GM18517 (cell line): Measurements from ENCODE around the gene DDX42.
"Not testable (repeated sequence)": the region's sequence is repeated elsewhere in the genome, so short reads cannot be mapped to it uniquely, and the experiment has no call there.

Experiments used
- ATAC-seq: cut with Tn5 transposase; IDR thresholded peaks from one replicate; pipeline ENCODE4 v1.9.1; 2021; ENCODE audit warnings: mild to moderate bottlenecking, moderate library complexity; ENCODE audit not compliant: unreplicated experiment

DDX42 gene

DNA sequence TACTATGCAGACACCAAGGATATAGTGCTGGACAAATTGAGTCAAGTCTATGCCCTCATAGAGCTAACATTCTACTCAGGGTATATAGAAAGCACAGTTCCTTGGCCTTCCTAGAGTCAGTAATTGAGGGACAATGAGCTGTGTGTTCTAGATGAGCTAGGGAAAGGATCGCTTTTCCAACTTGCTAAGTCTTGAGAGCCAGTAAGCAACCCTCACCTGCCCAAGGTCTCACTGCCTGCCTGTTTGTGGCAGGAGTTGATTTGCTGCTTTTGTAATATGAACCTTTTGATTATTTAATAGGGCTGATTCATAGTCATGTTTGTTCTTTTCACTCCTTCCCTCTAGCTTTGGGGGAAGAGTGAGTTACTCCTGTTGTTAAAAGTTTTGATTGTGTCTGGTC, 6.5 kb downstream of the DDX42 start:
- ATAC-seq: no peak

DNA sequence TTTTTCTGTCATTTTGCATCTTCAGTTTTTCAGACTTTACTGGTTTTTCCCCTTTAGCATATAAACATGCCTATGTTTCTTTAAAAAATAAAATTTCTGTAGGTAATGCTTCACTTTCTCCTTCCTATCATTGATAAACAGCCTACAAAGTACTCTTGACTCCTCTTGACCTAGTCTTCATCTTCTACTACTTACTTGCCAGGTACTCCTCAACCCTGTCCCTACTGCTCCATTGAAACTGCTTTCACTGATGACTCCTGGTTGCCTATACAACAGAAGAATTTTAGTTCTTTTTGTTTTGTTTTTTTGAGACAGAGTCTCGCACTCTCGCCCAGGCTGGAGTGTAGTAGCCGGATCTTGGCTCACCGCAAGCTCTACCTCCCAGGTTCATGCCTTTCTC, 7.0 kb downstream of the DDX42 start:
- ATAC-seq: no peak

DNA sequence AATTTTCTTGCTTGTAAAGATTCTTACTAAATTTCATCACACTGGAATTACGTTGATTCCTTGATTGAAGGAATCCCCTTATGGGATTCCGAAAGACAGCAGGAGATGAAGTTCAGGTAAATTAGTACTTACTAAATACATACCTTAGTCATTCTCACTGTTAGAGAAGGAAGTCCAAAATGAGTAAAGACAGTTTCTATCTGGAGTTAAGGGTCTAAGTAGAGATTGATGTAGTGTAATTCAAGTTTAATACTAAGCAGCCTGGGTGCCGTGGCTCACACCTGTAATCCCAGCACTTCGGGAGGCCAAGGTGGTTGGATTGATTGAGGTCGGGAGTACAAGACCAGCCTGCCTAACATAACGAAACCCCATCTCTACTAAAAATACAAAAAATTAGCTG, 9.6 kb downstream of the DDX42 start:
- ATAC-seq: no peak

DNA sequence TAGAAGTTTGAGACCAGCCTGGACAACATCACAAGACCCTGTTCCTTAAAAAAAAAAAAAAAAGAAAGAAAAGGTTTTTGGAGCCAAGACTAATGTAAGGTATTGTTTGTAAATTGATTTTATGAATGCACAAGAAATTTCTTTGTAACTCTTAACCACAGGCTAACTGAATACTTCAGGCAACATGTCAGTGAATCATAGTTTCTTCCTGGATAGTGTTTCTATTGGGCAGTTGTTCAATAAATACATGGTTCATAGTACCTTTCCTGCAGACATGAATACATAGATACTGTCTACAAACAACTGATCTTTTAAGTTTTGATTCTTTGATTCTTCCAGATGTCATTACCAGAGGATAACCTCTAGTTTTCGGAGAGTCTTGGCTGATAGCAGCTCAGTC, 11.6 kb downstream of the DDX42 start:
- ATAC-seq: no peak

DNA sequence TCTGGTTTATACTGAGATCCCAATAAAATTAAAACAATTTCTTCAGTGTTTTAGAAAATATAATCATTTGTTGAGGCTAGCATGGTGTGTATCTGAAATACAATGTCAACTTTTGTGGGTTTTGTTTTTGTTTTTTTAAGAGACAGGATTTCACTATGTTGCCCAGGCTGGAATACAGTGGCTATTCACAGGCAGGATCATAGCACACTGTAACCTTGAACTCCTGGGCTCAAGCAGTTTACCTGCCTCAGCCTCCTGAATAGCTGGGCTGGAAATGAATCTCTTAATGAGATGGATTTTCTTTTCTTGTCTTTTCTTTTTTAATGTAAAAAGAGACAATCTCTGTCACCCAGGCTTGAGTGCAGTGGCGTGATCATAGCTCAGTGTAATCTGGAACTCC, 12.1 kb downstream of the DDX42 start:
- ATAC-seq: no peak

DNA sequence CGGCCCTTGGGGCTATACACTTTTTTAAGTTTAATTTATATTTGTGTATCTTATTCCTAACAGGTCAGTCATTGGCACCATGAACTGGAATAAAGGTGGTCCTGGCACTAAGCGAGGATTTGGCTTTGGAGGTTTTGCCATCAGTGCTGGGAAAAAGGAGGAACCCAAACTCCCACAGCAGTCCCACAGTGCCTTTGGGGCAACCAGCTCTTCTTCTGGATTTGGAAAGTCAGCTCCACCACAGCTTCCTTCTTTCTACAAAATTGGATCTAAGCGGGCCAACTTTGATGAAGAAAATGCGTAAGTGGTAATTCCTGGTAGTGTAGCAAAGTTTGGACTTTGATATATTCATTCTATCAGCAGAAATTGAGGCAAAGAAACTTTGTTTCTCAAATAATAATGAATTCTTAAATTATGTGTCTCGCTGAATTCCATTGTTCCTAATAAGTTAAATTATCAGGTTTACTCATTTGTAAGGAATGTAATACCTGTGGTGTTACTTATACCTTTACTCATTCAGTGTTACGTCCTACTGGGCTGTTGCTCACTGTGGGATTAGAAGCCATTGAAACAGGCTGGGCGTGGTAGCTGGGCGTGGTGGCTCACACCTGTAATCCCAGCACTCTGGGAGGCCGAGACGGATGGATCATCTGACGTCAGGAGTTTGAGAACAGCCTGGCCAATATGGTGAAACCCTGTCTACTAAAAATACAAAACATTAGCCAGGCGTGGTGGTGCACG, 13.2 kb downstream of the DDX42 start:
- ATAC-seq: no peak

DNA sequence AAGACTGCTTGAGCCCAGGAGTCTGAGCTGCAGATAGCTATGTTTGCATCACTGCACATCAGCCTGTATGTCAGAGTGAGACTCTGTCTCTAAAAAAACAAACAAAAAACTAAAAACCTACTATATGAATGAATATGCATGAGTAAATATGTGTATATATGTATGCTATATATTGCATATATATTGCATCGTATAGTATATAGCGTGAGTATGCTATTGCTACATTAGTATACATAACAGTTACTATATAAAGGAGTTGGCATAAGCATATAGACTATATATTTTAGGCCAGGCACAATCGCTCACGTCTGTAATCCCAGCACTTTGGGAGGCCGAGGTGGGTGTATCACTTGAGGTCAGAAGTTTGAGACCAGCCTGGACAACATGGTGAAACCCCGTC, 16.1 kb downstream of the DDX42 start:
- no peak for ATAC-seq

DNA sequence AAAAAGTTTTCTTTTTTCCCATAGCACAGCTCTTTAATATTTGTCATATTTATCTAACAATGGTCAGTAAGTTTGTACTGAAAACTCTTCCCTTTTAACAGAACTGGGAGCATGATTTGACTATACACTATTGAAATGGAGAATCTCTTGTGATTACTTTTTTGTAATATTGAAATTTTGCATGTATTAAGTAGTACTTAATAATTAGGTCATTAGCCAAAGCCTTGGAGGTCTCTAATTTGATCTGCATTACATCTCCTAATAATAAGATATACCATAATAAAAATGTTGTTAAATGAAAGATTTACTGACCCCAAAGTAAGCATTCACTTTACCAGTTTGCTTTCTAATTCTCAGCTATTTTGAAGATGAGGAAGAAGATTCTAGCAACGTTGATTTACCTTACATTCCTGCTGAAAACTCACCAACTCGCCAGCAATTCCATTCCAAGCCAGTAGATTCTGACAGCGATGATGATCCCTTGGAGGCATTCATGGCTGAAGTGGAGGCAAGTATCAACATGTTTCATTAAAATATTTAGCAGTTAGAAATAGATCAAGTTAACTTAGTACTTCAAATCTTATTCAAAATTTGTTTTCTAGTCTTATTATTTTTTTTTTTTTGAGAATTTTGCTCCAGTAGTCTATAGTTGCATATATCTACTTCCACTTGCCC, 18.2 kb downstream of the DDX42 start:
- no peak for ATAC-seq

DNA sequence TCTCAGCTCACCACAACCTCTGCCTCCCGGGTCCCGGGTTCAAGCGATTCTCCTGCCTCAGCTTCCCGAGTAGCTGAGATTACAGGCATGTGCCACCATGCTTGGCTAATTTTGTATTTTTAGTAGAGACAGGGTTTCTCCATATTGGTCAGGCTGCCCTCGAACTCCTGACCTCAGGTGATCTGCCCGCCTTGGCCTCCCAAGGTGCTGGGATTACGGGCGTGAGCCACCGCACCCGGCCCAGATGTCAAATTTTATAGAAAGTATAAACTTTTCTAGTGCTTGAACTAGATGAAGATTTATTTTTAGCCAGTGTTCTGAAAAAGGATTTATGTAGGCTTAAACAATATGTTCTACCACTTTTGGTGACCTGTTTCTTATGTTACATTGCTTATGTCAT, 22.4 kb downstream of the DDX42 start:
- ATAC-seq: not testable (repeated sequence)

DNA sequence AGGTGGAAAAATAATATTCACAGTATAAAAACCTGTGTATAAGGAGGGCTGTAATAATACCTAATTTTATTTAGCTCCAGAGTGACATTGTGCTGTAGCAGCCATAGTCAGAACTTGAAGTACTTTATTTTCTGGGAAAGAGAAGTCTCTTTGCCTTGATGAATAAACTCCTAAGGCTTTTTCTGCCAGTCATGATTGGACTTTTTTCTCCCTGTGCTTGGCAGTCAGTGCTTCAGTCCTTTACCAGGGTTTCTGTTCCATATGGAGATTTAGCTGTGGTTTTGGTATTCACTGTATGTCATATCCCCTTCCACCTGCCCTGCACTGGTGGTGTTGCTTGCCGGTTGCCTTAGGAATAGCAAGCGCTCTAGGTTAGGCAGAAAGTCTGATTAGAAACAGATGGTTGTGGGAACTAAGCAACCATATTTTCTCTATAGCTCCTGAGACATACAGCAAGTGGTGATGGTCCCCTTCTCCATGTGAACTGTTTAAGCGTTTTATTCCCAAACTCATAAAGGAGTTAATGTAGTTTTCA, 24.7 kb downstream of the DDX42 start:
- ATAC-seq: no peak

DNA sequence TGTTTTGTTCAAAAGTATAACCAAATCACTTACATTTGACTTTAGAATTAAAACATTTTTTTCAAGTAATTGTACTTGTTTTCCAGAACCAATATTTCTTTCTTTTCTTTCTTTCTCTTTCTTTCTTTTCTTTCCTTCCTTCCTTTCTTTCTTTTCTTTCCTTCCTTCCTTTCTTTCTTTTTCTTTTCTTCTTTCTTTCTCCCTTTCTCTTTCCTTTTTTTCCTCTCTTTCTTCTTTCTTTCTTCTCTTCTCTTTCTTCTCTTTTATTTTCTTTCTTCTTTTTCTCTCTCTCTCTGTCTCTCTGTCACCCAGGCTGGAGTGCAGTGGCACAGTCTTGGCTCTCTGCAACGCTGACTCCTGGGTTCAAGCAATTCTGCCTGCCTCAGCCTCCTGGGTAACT, 26.8 kb downstream of the DDX42 start:
- ATAC-seq: no peak

DNA sequence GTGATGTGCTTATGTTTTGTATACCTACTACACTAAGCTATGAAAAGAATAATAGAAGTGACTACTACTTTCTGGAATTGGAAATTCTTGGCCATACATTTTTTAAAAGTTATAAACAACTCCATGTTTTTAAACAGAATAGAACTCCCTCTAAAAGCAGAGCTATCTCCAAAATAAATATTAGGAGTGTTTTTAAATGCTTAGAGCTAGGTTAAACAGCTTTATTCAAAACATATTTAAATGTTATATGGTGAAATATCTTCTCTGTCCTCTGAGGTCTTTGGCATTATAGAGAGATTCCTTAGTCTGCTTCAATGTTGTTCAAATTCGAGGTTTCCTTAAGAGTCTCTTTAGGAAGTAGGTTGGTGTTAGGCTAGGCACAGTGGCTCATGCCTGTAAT, 30.4 kb downstream of the DDX42 start:
- ATAC-seq: no peak

DNA sequence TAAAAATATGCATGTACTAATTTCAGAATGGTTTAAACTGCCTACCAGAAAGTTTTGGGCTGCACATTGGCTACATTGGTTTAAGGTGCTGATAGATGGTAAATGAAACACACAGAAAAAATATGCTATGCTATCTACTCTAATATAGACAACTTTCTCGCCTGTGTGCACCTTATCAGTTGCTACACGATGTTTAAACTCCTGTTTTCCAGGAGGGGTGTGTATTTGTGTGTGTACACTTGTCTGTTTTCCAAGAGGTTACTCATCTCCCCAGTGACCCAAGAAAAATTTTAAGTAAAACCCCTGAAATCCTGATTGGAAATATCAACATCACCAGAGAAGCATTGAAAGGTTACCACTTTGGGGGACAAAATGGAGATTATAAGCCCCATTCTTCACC, 31.6 kb downstream of the DDX42 start:
- no peak for ATAC-seq

DNA sequence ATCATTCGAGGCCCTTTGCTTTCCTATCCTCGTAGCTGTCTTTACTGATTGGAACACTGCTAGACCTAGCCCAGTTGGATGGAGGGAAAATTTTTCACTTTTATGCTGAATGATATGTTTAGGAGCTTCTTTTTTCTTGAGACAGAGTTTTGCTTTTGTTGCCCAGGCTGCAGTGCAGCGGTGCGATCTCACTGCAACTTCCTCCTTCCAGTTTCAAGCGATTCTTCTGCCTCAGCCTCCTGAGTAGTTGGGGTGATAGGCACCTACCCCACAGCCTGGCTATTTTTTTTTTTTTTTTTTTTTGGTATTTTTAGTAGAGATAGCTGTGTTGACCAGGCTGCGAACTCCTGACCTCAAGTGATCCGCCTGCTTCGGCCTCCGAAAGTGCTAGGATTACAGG, 36.0 kb downstream of the DDX42 start:
- ATAC-seq: no peak

DNA sequence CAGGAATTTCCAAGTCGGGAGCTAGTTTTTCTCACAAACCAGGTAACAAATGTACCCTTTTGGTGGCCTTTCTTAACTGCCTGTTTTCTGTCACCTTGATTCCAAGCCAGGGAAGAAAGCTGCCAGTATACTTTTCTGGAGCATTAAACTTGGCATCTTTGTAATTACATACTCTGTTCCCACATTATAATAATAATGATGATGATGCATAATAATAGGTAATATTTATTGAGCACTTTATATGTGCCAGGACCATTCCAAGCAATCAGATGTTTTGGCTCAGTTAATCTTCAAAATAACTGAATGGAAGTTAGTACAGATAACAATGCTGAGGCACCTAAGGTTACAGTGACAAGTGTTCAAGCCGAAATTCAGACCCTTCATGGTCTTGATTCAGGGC, 42.2 kb downstream of the DDX42 start:
- ATAC-seq: no peak

DNA sequence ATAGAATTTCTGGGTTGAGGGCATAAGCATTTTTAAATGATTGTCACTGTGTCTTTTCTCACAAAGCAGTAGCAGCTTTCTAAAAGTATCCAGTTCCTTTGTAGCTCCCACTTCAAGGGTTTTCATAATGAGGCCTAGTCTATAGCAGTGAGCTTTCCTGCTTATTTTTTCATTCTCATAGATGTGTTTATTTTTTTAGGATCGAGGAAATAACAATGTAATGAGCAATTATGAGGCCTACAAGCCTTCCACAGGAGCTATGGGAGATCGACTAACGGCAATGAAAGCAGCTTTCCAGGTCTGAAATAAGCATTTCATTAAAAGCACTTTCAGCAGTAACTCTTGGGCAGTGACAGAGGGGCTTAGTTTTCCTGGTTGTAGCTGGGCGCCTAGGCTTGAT, 42.7 kb downstream of the DDX42 start:
- no peak for ATAC-seq

DNA sequence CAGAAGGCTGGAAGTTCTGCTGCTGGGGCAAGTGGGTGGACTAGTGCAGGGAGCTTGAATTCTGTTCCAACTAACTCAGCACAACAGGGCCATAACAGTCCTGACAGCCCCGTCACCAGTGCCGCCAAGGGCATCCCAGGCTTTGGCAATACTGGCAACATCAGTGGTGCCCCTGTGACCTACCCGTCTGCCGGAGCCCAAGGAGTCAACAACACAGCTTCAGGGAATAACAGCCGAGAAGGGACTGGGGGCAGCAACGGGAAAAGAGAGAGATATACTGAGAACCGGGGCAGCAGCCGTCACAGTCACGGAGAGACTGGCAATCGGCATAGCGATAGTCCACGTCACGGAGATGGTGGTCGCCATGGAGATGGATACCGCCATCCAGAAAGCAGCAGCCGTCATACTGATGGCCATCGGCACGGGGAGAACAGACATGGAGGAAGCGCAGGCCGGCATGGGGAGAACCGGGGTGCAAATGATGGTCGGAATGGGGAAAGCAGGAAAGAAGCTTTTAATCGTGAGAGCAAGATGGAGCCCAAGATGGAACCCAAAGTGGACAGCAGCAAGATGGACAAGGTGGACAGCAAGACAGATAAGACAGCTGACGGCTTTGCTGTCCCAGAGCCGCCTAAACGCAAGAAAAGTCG, 43.9 kb downstream of the DDX42 start:
- ATAC-seq: no peak

DNA sequence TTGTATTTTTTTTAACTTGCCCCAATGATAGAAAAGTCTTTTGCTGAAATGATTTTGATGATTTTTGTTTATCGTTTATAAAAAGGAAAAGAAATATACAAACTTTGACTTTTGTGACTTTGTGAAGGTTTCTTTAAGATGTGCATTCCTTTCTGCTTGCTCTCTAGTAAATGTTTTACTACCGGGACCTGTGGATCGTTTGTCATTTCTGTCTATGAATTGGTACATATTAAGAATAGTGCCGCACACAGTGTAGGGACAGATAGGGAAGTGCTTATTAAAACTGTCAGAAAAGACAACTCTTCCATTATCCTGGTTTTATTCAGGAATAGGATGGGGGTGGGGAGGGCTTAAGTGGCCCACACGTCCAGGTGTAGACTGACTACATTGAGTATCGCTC, 45.2 kb downstream of the DDX42 start:
- no peak for ATAC-seq

DNA sequence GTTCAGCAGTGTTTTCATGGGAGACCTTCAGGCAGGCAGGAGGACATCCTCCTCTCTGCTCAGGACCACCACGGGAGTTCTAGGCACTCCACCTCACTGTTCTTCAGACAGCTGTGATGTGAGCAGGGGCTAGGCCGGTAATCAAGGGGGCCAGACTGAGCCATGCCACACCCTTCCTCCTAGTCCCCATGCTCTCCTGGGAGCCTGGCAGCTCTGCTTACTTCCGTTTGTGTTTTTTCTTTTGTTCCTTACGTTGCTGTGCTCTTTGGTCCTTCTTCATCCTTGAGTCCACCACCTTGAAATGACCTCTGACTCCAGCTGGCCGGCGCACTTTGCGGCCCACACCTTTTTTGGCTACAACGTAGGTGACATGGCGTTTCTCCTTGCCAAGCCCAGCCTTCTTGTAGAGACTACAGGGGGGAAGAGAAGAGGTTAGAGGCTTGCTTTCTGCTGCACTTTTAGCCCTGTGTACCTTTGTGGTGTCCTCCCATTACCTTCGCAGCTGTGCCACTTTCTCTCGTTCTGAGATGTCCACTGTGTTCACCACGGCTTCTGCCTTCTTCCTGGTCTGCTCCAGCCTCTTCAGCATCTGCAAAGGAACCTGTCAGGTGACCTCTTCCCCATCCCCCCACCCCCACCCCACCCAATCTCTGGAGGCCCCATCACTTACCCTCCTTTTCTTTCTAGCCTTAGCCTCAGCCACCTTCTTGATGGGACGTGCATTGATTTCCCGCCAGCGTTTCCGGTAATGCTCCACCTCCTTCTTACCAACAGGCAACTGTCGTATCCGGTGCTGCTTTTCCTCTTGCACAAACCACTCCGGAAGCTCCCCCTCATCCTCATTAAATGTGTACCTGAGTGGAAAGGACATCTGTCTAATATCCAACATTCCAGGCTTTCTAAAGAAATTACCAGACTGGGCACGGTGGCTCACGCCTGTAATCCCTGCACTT, 45.9 kb downstream of the DDX42 start:
- no peak for ATAC-seq

DNA sequence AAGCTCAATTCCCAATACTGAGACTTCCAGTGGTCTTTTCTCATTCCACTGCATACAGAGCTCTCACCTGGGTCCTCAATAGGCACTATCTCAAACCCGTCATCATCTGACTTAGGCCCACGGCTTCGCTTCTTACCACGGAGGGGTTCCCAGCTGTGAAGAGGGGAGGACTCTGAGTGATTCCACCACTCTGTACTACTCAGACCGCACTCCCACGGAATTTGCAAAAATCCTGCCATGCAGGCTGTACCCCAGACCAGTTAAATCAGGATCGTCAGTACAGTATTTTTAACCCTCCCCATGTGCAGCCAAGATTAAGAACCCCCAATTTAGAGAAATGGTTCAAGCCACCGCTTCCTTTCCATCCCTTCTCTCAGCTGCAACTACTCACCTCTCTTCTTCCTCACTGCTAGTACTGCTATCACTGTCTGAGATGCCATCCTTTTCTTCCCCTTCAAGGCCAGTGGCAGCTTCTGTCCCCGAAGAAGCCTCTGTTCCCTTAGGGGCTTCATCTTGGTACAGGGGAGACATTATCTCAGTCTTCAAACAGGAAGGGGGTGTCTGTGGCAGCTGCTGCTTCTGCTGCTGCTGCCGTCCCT, 47.1 kb downstream of the DDX42 start:
- no peak for ATAC-seq

DNA sequence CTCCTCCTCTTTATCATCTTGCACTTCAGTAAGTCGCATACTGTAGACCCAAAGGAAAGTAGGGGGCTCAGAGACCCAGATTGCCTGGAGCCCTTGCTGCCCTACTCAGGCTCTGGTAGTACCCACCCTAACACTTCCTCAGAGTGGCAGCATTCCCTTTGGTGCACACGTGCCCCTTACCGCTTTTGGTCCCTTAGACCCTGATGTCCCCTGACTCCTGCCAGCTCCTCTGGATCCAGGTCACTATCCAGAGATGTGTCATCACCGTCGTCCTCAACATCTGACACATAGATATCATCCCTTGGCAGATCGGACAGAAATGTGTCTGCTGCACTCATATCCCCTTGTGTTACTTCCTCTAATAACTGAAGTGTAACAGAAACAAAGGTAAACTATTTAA, 47.8 kb downstream of the DDX42 start:
- no peak for ATAC-seq
